NCI-H1092 treated with DMSO at 0.1 percent for 48 hours (cell line): ENCODE results near the gene ETDC.

Source experiments
- DNase-seq: peaks from one replicate; lab custom pipeline; 2025; lab: John Stamatoyannopoulos, UW

The ETDC gene

DNA sequence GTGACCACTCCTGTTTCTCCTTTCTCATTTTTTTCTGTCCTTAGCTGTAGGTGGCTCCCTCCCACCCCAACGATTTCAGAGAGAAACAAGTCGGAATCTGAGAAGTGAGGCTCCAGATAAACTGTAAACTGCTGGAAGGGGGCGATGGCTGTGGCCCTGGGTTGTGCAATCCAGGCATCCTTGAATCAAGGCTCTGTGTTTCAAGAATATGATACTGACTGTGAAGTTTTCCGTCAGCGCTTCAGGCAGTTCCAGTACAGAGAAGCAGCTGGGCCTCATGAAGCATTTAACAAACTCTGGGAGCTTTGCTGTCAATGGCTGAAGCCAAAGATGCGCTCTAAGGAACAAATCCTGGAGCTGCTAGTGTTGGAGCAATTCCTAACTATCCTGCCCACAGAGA lies 37.7 kb downstream of the ETDC start:
- DNase-seq, result no peak

GRCh38 chrX:135347381-135348016 lies 38.2 kb downstream of the ETDC start:
- DNase-seq, result no peak

- no peak for DNase-seq
These were observed 45.0 kb downstream of the ETDC start for GRCh38 chrX:135354288-135354687.
